Erythroblast (primary cell): ENCODE measurements around the gene ZBTB7C.

ENCODE experiments used
- DNase-seq, 2 experiments: peaks; one replicate each; lab custom pipeline; 2025; lab: John Stamatoyannopoulos, UW
- GATA1 ChIP-seq: IDR thresholded peaks from 2 replicates; pipeline ENCODE4 v1.6.1; 2011; ENCODE audit warnings: low read depth, mild to moderate bottlenecking, control low read depth, low read length, moderate library complexity
- POLR2A ChIP-seq: IDR thresholded peaks from 2 replicates; pipeline ENCODE4 v1.6.1; 2011; ENCODE audit warnings: mild to moderate bottlenecking, low read length

ZBTB7C gene

GRCh38 chr18:48090702-48091101, 318.5 kb downstream of the ZBTB7C start:
- TF ChIP-seq POLR2A (no peak), GATA1 (no peak)
- DNase-seq, result peak in 1 of 2 experiments; percentile 18

GRCh38 chr18:48090021-48090420, 319.2 kb downstream of the ZBTB7C start:
- TF ChIP-seq GATA1 (no peak), POLR2A (no peak)
- DNase-seq, result no peak

DNA sequence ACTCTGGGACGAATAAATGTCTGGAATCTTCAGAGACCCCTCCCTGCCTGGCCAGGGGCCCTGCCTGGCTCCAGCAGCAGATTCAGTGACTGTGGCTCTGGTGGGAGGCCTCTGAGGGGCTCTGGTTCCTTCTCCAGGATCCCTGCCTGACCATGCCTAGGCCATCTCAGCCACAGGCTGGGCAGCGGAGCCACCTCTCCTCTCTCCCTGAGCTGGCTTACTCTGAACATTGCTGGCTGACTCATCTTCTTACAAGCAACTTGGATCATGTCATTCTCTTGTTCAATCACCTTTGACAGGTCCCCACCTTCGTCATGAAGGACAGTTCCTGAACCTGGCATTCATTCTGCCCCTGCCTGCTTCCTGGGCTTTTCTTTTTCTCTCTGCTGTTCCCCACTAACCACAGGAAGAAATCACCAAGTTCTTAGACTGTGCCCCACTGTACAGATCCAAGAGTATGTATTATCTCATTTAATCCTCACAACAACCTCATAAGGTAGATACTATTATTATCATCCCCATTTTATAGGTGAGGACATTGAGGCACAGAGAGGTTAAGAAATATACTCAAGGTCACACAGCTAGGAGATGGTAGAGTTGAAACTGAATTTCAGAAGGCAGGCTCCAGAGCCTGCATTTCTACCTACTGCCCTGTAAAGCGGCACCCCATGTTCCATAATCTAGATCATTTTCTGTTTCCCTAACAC, 323.2 kb downstream of the ZBTB7C start:
- no peak for TF ChIP-seq GATA1
- no peak for TF ChIP-seq POLR2A
- DNase-seq, result no peak

GRCh38 chr18:48084858-48085257, 324.3 kb downstream of the ZBTB7C start:
- TF ChIP-seq GATA1 (no peak), POLR2A (no peak)
- DNase-seq, result no peak

- TF ChIP-seq POLR2A, result no peak
- no peak for TF ChIP-seq GATA1
- no peak for DNase-seq
Observed at GRCh38 chr18:48084041-48084757, 325.0 kb downstream of the ZBTB7C start.

- no peak for TF ChIP-seq GATA1
- no peak for TF ChIP-seq POLR2A
- DNase-seq, result no peak
Observed at GRCh38 chr18:48080546-48080945, 328.6 kb downstream of the ZBTB7C start.

DNA sequence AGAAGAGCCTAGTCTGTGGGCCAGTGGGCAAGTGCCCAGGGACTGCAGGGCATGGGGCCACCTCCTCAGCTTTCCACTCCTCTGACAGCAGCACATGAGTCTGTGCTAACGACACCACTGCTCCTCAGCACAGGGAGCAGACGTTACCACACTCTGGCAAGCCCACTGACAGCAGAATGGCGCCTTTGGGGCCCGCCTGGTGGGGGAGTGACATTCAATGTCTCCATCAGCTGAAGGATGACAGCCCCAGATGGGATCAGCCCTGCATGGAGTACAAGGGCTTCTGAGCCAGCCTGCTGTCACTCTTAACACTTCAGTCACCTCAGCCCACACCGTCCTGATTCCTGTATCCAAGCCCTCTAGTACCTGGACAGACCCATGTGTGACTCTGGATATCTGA, 329.3 kb downstream of the ZBTB7C start:
- no peak for DNase-seq
- TF ChIP-seq GATA1 (no peak), POLR2A (no peak)

GRCh38 chr18:48078448-48078847, 330.7 kb downstream of the ZBTB7C start:
- no peak for DNase-seq
- TF ChIP-seq GATA1 (no peak), POLR2A (no peak)

GRCh38 chr18:48077291-48077690, 331.9 kb downstream of the ZBTB7C start:
- DNase-seq, result no peak
- no peak for TF ChIP-seq POLR2A
- TF ChIP-seq GATA1, result no peak

DNA sequence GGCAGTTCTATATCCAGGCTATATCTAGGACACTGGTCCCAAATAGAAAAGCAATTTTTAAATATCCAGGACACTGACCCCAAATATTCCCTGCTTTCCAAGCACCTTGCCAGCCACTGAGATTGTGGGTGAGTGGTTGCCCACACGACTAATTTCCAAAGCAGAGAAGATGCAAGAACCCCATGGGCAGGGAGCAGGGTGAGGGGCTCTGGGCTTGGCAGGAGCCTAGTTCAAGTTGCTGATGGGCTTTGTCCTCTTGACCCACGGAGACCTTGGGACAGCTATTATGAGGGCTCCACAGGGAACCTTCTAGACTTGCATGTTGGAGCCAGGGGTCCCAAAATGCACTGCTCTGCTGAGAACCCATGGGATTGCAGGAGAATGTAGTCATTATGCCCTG, 332.7 kb downstream of the ZBTB7C start:
- TF ChIP-seq GATA1, result no peak
- no peak for TF ChIP-seq POLR2A

DNA sequence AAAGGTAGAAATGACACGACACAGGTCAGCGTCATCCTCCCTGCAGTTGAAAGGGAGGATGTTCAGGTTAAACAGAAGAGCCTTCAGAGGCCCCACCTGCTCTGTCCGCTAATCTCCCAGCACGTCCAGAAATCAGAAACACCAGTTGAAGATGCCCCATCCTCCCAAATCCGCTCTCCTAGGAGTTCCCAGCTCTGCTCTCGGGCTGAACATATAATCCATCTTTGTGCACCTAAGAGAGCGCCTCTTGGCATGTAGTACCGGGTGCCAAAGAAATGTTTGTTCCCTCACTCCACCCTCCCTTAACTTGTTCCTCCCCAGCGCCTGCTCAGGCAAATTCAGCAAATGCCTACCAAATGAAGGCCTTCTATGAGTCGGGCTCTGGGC, 333.5 kb downstream of the ZBTB7C start:
- DNase-seq, result no peak
- no peak for TF ChIP-seq GATA1
- TF ChIP-seq POLR2A, result no peak

More for the DNA sequence above, 332.7 kb downstream of the ZBTB7C start:
- DNase-seq, result no peak

DNA sequence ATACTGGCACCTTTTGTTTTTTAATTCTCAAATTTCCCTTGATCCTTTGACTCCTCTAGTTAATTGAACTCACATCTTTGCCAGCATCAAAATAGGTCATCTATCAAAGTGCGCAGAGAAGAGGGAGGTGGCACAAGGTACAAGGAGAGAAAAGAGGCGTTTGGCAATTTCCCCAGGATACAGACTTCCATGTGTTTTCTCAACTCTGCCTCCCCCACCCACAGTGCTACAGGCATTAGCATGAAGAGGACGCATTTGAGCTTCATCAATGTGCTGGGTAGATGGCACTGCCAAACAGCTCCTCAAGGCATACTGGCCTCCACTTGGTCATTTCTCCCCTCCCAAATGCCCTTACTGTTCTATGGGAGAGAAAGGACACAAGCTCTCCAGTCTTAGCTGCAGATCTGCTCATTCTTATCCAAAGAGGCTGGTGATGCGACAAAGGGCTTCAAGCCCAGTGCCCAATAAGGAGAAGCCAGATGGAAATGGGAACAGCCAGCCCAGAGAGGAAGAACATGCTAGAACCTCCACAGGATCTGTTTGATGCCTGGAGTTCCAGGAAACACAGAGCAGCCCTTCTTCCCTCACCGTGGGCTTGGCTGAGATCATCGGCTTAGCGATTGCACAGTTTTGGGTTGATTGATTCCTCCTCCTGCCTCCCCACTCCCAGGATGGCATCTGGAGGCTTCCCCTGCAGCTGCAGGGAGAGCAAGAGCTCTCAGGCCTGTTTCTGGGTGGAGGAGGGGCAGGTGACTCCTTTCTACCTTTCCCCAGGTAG, 334.1 kb downstream of the ZBTB7C start:
- no peak for DNase-seq
- no peak for TF ChIP-seq GATA1
- TF ChIP-seq POLR2A, result no peak

DNA sequence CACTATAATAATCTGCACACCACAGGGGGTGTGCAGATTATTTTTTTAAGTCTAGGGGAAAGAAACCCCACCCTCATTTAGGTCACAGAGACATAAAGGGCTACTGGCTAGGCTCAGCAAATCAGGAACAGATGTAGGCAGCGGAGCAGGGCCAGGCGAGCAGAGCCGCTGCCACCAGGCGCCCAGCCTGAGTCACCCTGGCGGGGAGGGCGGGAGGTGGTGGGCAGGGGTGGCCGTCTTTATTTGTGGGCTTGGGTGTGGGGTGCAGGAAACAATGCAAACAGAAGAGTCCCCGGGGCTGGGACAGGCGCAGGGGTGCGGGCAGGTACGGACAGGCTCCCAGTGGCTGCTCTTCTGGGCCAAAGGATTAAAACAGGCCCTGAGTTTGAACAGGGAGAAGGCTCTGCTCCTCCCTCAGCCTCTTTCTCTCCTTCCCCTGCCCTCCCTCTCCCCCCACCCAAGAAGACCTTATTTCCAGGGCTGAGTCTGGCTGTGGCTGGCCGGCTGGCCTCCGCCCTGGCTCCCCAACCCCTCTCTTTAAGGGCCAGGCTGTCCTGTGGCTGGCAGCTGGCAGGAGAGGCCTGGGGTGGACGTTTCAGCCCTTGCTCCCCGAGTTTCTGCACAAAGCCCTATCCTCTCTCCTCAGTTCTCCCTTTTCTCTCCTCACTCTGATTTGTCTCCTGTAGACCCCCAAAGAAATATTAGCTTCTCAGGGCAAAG, 335.8 kb downstream of the ZBTB7C start:
- no peak for DNase-seq
- TF ChIP-seq GATA1 (no peak), POLR2A (no peak)
